KOPT-K1 (cell line): ENCODE data around the gene SBK1.

Source experiments
- H3K27ac ChIP-seq: fragments of 200-600 bp; sonication (generic); 2 replicates; pipeline ENCODE4 v1.5.1; 2016; ENCODE audit warnings: antibody characterized with exemption, mild to moderate bottlenecking, low read depth, low read length; ENCODE audit not compliant: poor library complexity, severe bottlenecking
- H3K36me3 ChIP-seq: fragments of 200-600 bp; sonication (generic); 2 replicates; pipeline ENCODE4 v1.5.1; 2017; ENCODE audit warnings: antibody characterized with exemption, mild to moderate bottlenecking, low read length, moderate library complexity; ENCODE audit not compliant: insufficient read depth
- H3K9me3 ChIP-seq: fragments of 200-600 bp; sonication (generic); 2 replicates; pipeline ENCODE4 v1.5.1; 2017; ENCODE audit warnings: antibody characterized with exemption, low read length, mild to moderate bottlenecking; ENCODE audit not compliant: insufficient read depth, poor library complexity, severe bottlenecking

The SBK1 gene

GRCh38 chr16:28273511-28273910 is 18.8 kb upstream of the SBK1 start:
- H3K9me3 ChIP-seq = no peaks in the 10 kb centered on the region
- no peaks in the 10 kb centered on the region for H3K36me3 ChIP-seq
- no peak overlapping the region for H3K27ac ChIP-seq

DNA sequence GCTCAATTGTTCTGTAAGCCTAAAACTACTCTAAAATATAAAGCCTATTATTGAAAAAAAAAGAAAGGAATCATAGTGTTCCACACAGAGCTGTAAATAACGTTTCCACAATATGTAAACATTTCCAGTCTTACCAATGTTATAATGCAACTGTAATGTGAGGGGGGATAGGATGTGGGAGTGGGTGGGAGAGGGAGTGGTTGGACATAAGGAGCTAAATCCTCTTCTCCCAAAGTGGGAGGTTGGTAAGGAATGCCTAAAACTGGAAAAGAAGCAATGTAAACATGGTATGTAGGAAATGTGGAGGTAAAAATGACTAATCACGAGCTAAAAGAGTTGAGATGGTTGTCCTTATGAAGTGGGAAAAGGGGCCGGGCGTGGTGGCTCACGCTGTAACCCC is 17.6 kb upstream of the SBK1 start:
- Histone ChIP-seq H3K9me3 (no peaks in the 10 kb centered on the region), H3K36me3 (no peaks in the 10 kb centered on the region), H3K27ac (no peak overlapping the region)

- no peaks in the 10 kb centered on the region for H3K36me3 ChIP-seq
- no peaks in the 10 kb centered on the region for H3K9me3 ChIP-seq
These were observed 16.0 kb upstream of the SBK1 start for GRCh38 chr16:28276301-28276700.

GRCh38 chr16:28277537-28278388 is 14.6 kb upstream of the SBK1 start:
- H3K36me3 ChIP-seq = no peaks in the 10 kb centered on the region
- H3K9me3 ChIP-seq = no peaks in the 10 kb centered on the region
- H3K27ac ChIP-seq = peak overlapping the region; percentile 46

More at GRCh38 chr16:28276301-28276700, 16.0 kb upstream of the SBK1 start:
- H3K27ac ChIP-seq = no peak overlapping the region

DNA sequence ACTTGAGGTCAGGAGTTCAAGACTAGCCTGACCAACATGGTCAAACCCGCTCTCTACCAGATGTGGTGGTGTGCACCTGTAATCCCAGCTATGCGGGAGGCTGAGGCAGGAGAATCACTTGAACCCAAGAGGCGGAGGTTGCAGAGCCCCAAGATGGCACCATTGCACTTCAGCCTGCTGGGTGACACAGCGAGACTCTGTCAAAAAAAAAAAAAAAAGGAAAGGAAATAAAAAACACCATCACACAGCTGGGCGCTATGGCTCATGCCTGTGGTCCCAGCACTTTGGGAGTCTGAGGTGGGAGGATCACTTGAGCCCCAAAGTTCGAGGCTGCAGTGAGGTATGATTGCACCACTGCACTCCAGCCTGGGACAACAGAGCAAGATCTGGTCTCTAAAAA is 13.3 kb upstream of the SBK1 start:
- no peaks in the 10 kb centered on the region for H3K36me3 ChIP-seq
- H3K27ac ChIP-seq = no peak overlapping the region
- no peaks in the 10 kb centered on the region for H3K9me3 ChIP-seq

DNA sequence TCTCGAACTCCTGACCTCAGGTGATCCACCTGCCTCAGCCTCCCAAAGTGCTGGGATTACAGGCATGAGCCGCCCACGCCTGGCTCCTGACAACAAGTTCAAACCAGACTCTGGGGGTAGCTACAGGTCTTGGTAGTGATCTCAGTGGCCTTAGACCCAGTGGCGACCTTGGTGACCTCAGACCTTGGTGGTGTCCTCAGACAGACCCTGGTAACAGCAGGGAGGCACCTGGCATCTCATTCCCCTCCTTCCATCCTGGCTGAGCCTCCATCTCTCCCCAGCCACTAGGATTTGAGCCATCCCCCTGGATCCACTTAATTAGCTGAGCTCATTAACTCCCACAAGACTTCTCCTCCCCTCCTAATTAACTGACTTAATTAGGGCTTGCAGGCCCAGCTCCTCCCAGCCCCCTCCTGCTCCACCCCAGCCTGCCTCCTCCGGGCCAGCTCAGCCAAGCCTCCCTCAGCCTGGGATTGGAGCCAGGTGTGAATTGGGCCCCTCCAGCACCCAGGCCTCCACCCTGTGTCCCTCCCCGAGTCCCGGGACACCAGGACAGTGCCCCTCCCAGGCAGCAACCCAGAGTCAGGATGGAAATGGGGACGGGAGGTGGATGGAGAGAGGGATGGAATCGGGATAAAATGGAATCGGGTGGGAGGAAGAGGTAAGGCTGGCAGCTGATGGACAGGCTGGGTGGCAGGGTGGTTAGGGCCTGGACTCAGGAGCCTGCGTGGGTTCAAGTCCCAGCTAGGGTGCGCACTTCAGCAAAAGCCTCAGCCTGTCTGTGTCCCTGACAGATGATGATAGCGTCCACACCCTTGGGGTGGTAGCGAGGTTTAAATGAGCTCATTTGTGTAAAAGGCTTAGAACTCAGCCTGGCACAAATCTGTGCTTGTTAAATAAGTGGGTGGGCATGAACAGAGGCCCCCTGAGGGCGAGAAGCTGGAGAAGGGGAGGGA is 11.2 kb upstream of the SBK1 start:
- Histone ChIP-seq H3K9me3 (no peaks in the 10 kb centered on the region), H3K27ac (no peak overlapping the region), H3K36me3 (no peaks in the 10 kb centered on the region)

- H3K27ac ChIP-seq = no peak overlapping the region
- H3K36me3 ChIP-seq = no peaks in the 10 kb centered on the region
- H3K9me3 ChIP-seq = no peaks in the 10 kb centered on the region
These were observed 10.3 kb upstream of the SBK1 start for GRCh38 chr16:28282045-28282444.

DNA sequence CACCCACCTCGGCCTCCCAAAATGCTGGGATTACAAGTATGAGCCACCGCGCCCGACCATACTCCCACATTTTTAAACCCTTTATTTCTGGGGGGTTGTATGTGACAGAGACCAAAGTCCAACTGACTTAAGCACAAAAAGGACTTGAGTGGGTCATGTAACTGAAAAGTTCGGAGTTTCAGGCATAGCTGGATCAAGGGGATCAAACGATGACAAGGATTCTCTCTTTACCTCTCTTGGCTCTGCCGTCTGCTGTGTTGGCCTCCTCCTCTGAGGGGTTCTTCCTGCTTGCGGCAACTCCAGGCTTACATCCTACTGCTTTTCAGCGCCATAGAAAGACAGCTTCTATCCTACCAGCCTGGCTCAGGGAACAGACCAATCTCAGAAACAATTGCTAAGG is 9.2 kb upstream of the SBK1 start:
- Histone ChIP-seq H3K36me3 (no peaks in the 10 kb centered on the region), H3K27ac (no peak overlapping the region), H3K9me3 (no peaks in the 10 kb centered on the region)

DNA sequence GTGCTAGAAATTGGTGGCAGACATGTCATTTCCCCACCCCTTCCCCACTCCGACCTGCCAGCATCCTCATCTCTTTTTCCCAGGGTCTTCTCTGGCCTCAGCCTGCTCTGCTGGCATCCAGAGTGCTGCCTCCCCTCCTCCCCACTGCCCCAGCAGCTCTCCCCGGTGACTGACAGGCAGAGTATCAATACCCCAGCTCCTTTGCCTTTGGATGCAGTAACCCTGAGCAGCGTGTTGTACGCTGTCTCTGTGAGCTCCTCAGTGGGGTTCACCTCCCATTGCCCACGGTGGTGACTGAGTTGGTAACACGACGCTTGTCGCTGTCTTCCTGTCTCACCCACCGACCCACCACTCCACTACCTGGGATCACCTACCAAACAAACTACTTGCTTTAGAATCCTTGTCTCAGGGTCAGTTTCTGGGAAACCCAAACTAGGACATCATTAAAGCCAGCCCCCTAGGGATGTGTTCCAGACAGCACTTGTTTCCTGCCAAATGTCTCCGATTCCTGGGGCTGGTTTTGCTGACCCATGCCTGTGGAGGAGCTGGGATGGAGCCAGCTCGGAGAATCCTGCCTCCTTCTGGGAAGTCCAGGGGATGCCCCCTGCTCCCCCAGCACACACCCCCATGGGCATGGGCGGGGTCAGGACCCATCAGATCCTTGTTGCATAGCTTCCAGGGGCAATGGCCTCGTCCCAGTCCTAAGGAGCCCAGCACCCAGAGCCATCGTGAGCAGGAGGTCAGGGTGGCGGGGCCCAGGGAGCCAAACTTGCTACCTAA is 8.3 kb upstream of the SBK1 start:
- Histone ChIP-seq H3K9me3 (no peaks in the 10 kb centered on the region), H3K27ac (no peak overlapping the region), H3K36me3 (no peaks in the 10 kb centered on the region)

DNA sequence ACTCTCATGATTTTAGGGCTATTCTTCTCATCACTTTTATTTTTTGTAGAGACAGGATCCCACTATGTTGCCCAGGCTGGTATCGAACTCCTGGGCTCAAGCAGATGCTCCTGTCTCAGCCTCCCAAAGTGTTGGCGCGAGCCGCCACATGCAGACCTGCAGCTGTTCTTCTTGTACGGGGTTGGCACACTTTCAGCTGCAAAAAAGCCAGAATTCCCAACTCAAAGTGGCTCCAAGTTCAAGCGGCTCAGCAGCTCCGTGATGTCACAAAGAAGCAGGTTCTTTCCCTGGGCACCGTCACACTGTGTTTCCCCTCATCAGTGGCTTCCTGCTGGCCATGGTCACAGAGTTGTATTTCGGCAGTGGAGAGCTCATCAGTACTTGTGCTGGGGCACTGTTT is 6.7 kb upstream of the SBK1 start:
- Histone ChIP-seq H3K27ac (no peak overlapping the region), H3K36me3 (no peaks in the 10 kb centered on the region), H3K9me3 (no peaks in the 10 kb centered on the region)

DNA sequence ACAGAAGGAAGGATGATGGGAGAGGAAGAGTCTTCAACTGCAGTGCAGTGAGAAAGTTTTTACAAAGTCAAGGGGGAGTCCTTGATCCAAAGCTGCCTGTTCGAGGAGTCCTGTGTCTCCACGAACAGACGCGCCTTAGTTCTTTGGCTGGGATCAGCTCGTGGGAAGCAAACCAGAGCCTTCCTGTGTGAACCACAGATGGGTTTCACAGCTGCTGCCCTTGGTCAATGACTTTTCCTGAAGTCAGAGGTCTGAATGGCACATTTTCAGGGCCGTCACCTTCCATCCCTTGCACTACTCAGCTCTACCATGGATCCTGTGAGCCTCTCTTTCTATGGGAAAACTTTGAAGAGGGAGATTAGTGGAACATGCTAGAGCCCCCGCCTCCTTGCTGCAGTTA is 4.2 kb upstream of the SBK1 start:
- H3K27ac ChIP-seq = no peak overlapping the region
- no peaks in the 10 kb centered on the region for H3K9me3 ChIP-seq
- H3K36me3 ChIP-seq = no peaks in the 10 kb centered on the region

- Histone ChIP-seq H3K36me3 (no peaks in the 10 kb centered on the region), H3K27ac (no peak overlapping the region)
These were observed 3.3 kb upstream of the SBK1 start for GRCh38 chr16:28289048-28289447.

GRCh38 chr16:28289939-28290858 is 2.1 kb upstream of the SBK1 start:
- Histone ChIP-seq H3K27ac (no peak overlapping the region), H3K9me3 (no peaks in the 10 kb centered on the region), H3K36me3 (0 out of 2 replicates have a peak, but pooled peaks cover 4% of the 10 kb centered on the region)

More at GRCh38 chr16:28289048-28289447, 3.3 kb upstream of the SBK1 start:
- no peaks in the 10 kb centered on the region for H3K9me3 ChIP-seq

GRCh38 chr16:28290859-28291254 is 1.5 kb upstream of the SBK1 start:
- H3K36me3 ChIP-seq = 0 out of 2 replicates have a peak, but pooled peaks cover 4% of the 10 kb centered on the region
- H3K27ac ChIP-seq = no peak overlapping the region
- no peaks in the 10 kb centered on the region for H3K9me3 ChIP-seq
